Lower leg skin (tissue), 4 donors: ENCODE results near the gene DCAF8L2. TPM values are rescaled to one million over a fixed set of nuclear protein-coding genes. Genes with fewer than 3 reads are reported as not detected.

Experiments
- DNase-seq, 2 donors: peaks; one replicate each; pipeline ENCODE4 v3.0.0-alpha.2; 2019; ENCODE audit warnings: low spot score in 2 of 2
- H3K4me3 ChIP-seq: fragments of 200-600 bp; sonication (generic); 2 replicates; pipeline ENCODE4 v1.5.1; 2017; ENCODE audit warnings: mild to moderate bottlenecking, low read depth; ENCODE audit not compliant: poor library complexity, severe bottlenecking
- CTCF ChIP-seq, 3 donors: fragments of 450-650 bp; IDR thresholded peaks; one replicate each; pipeline ENCODE4 v1.5.1; 2016; ENCODE audit warnings: antibody characterized with exemption in 3 of 3, mild to moderate bottlenecking in 3 of 3, moderate library complexity in 2 of 3
- POLR2A ChIP-seq, 2 donors: fragments of 450-650 bp; IDR thresholded peaks; one replicate each; pipeline ENCODE4 v1.6.1; 2016 to 2017; ENCODE audit warnings: antibody characterized with exemption in 2 of 2, mild to moderate bottlenecking in 1 of 2, moderate library complexity in 1 of 2
- WGBS, 2 donors: methylation state at CpG; one replicate each; pipeline ENCODE4 v1.1.5; 2018; 5-methylcytosine and 5-hydroxymethylcytosine counted together
- intact Hi-C: fragments of 100-400 bp; cut with DNase I; formaldehyde crosslinking; loops from one replicate; pipeline ENCODE4 v1.15.0; 2023; ENCODE audit warnings: low total_unique reads
- total RNA-seq, 4 donors: library from RNA; depleted of rRNA; stranded (reverse); fragments of >200 nt; gene quantifications; one replicate each; pipeline ENCODE4 v1.1.0, GENCODE V29; 2016

DCAF8L2 gene
- total RNA-seq, 4 donors from 2014 or later = not detected

- intact Hi-C loops = no loop called here
- 68 to 71% methylated on average over 2 of the region's 2 CpGs for WGBS, 2 donors
- no peak for DNase-seq
- H3K4me3 ChIP-seq = no peak overlapping the region
- TF ChIP-seq CTCF (IDR thresholded peaks at IDR 0.05) (no peak), POLR2A (IDR thresholded peaks at IDR 0.05) (no peak)
Observed at GRCh38 chrX:27571164-27571563, 19.0 kb upstream of the DCAF8L2 start.

DNA sequence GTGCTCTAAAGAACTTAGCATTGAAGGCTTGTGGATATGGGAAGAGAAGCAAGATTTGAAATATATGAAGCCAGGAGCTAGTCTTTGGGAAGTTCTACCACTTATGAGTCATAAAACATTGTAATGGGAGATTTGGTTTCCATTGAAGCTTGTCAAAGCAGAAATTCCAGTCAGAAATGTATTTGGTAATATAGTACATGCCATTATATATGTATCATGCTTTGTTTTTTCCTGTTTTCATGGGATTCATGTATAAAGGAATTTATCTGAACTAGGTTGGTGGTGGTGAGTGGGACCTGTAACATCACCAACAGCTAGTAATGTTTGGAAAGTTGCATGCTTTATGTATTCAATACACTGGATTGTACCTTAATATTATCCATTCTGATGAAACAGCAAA is 14.6 kb upstream of the DCAF8L2 start:
- H3K4me3 ChIP-seq = no peak overlapping the region
- intact Hi-C loops = no loop called here
- DNase-seq = no peak
- no peak for TF ChIP-seq POLR2A (IDR thresholded peaks at IDR 0.05)
- TF ChIP-seq CTCF (IDR thresholded peaks at IDR 0.05) = no peak

- TF ChIP-seq POLR2A (IDR thresholded peaks at IDR 0.05) (no peak), CTCF (IDR thresholded peaks at IDR 0.05) (no peak)
- 74 to 80% methylated on average over 1 of the region's 1 CpG for WGBS, 2 donors
- no peak for DNase-seq
- H3K4me3 ChIP-seq = no peak overlapping the region
- intact Hi-C loops = no loop called here
Observed at GRCh38 chrX:27583976-27584375, 6.2 kb upstream of the DCAF8L2 start.

DNA sequence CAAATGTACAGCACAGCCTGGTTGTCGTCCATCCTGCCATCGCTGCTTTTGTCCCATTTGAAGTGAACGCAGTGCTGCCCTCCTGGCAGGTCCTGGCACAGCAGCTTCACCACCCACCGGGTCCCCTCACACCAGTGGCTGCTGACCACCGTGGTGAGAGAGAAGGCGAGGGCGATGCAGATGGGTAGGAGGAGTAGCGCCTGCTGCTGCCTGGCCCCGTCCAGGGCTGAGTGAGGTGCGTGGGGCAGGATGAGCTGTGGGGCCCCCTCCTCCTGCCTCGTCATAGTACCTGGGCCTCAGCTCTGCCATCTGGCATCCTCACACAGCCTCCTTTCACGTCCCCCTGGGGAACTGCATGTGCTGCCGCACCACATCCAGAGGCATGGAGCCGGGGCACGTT is 1.8 kb downstream of the DCAF8L2 start:
- no peak for DNase-seq
- TF ChIP-seq POLR2A (IDR thresholded peaks at IDR 0.05) = no peak
- TF ChIP-seq CTCF (IDR thresholded peaks at IDR 0.05) = no peak
- intact Hi-C loops = no loop called here
- WGBS, 2 donors = 83 to 84% methylated on average over 8 to 15 of the region's 15 CpGs
- H3K4me3 ChIP-seq = no peak overlapping the region

DNA sequence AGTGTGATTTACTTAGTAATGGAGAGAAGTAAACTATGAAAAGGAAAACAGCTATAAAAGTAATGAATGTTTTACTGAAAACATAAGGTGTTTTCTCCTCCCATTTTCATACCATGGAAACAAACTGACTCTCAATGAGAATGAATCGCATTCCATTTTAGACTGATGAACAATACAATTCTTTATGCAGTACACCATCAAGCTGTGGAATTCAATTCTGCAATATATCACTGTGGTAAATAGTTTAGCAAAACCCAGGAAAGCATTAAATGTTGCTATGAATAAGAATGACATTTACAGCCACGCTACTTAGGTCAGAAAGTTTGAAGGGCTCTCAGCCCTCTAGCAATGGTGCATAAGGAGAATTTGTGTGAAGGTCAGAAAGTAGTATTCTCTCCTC is 7.4 kb downstream of the DCAF8L2 start:
- TF ChIP-seq CTCF (IDR thresholded peaks at IDR 0.05) = no peak
- H3K4me3 ChIP-seq = no peak overlapping the region
- intact Hi-C loops = no loop called here
- 70 to 92% methylated on average over 2 of the region's 2 CpGs for WGBS, 2 donors
- no peak for DNase-seq

DNA sequence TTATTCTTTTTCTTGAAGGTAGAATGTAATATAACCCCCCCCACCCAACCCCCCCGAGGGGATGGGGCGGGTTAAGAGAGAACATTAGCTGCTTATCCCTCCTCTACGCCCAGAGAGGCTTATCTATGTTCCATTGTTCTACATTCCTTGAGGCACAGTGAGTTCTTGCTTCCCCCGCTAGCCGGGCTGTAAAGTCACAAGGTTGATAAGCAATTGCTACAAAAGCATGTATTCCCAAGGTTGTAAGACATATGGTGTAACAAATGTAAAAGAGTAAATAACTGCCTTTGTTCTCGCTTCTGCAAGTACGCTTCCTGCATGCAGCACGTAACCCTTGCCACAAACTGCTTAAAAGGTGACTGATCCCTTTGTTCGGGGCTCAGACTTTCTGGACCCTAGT is 8.2 kb downstream of the DCAF8L2 start:
- intact Hi-C loops = no loop called here
- DNase-seq = no peak
- no peak overlapping the region for H3K4me3 ChIP-seq
- WGBS, 2 donors = 51 to 62% methylated on average over 9 of the region's 9 CpGs
- TF ChIP-seq CTCF (IDR thresholded peaks at IDR 0.05) (no peak), POLR2A (IDR thresholded peaks at IDR 0.05) (no peak)
